ENCODE measurements around the gene CLK2.
A peak's percentile ranks its signal among the peaks of the same experiment; 100 is the strongest.

Gene CLK2

GRCh38 chr1:155273343-155274245, at the start of gene CLK2:
Gene CLK2 (minus strand): TSS chr1:155273504. CDS start chr1:155270977, 2,527 bp downstream.
- peak; percentile 70 for DNase-seq (ENCODE audit: low read depth)

GRCh38 chr1:155322571-155322952, 49.3 kb upstream of the CLK2 start:
- no peak for DNase-seq (ENCODE audit: low read depth)

- DNase-seq (ENCODE audit: low read depth) = no peak
Observed at GRCh38 chr1:155321639-155322503, 48.6 kb upstream of the CLK2 start.

GRCh38 chr1:155320661-155321617, 47.6 kb upstream of the CLK2 start, which contains the start of gene RUSC1:
Gene RUSC1 (plus strand): TSS chr1:155320894. CDS start chr1:155321774, 880 bp downstream.
- no peak for DNase-seq (ENCODE audit: low read depth)

- no peak for DNase-seq (ENCODE audit: low read depth)
Observed at GRCh38 chr1:155320252-155320651, 46.9 kb upstream of the CLK2 start.

- no peak for DNase-seq (ENCODE audit: low read depth)
Observed at GRCh38 chr1:155319536-155319935, 46.2 kb upstream of the CLK2 start.

- no peak for DNase-seq (ENCODE audit: low read depth)
Observed at GRCh38 chr1:155318082-155318481, 44.8 kb upstream of the CLK2 start.

GRCh38 chr1:155316922-155317321, 43.6 kb upstream of the CLK2 start:
- no peak for DNase-seq (ENCODE audit: low read depth)

- DNase-seq (ENCODE audit: low read depth) = no peak
Observed at GRCh38 chr1:155313261-155313660, 40.0 kb upstream of the CLK2 start.

- DNase-seq (ENCODE audit: low read depth) = no peak
Observed at GRCh38 chr1:155309423-155310021, 36.2 kb upstream of the CLK2 start.

- DNase-seq (ENCODE audit: low read depth) = peak; percentile 93
Observed at GRCh38 chr1:155308493-155309422, 35.5 kb upstream of the CLK2 start, which contains the start of gene FDPS. Gene FDPS (plus strand): TSS chr1:155308866. CDS start chr1:155309790, 924 bp downstream.

GRCh38 chr1:155307247-155307740, 34.0 kb upstream of the CLK2 start:
- DNase-seq (ENCODE audit: low read depth) = no peak

- DNase-seq (ENCODE audit: low read depth) = no peak
Observed at GRCh38 chr1:155305881-155306391, 32.6 kb upstream of the CLK2 start.

GRCh38 chr1:155304558-155305063, 31.3 kb upstream of the CLK2 start:
- no peak for DNase-seq (ENCODE audit: low read depth)

- DNase-seq (ENCODE audit: low read depth) = no peak
Observed at GRCh38 chr1:155301342-155301841, 28.1 kb upstream of the CLK2 start, which contains the start of gene PKLR. Gene PKLR (minus strand): TSS chr1:155301438. CDS start chr1:155301395, 43 bp downstream.

- no peak for DNase-seq (ENCODE audit: low read depth)
Observed at GRCh38 chr1:155300553-155301329, 27.4 kb upstream of the CLK2 start.

- no peak for DNase-seq (ENCODE audit: low read depth)
Observed at GRCh38 chr1:155300024-155300423, 26.7 kb upstream of the CLK2 start.

GRCh38 chr1:155297384-155297783, 24.1 kb upstream of the CLK2 start:
- DNase-seq (ENCODE audit: low read depth) = no peak

Measured in HS-27A (cell line).